ENCODE data around the gene INHBB. TPM values are rescaled to one million over a fixed set of nuclear protein-coding genes. Genes with fewer than 3 reads are reported as not detected.

Gene INHBB
- total RNA-seq, 1 experiment from 2014 or later = 223 TPM

DNA sequence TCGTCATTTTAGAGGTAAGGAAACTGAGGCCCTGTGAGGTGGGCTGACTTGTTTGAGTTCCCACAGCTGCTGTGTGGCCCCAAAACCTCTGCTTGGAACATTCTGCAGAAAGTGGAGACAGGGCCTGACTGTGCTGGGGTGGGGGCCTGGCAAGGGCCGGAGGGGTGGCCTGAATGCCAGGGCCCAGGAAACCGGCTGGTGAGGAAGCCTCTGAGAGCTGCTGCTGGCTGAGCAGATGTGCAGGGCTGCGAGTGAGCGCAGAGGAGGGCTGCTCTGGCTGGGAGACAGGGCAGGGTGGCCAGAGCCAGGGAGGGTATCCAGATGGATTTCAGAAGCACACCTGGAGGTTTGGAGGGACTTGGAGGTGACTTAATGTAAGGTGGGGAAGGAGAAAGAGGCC, 29.9 kb upstream of the INHBB start:
- Histone ChIP-seq H3K27me3 (ENCODE audit: low read length) (no peaks in the 10 kb centered on the region), H3K9ac (ENCODE audit: low read length) (no peak overlapping the region), H3K9me3 (ENCODE audit: low read length) (no peaks in the 10 kb centered on the region), H3K27ac (ENCODE audit: low read length) (no peak overlapping the region), H3F3A (ENCODE audit: low read length, unreplicated experiment) (no peaks in the 10 kb centered on the region), H3K79me2 (ENCODE audit: low read length) (no peaks in the 10 kb centered on the region), H3K9me2 (replicated peaks; ENCODE audit: low read length) (no peaks in the 10 kb centered on the region), H3K36me3 (ENCODE audit: low read depth, low read length) (no peaks in the 10 kb centered on the region), H3K4me3 (ENCODE audit: low read length) (no peak overlapping the region), H3K4me1 (ENCODE audit: insufficient read depth, low read length) (peaks cover 4% of the 10 kb centered on the region; the same call in 1 of the 2 replicates), H4K20me1 (ENCODE audit: low read length) (no peaks in the 10 kb centered on the region), H3K4me2 (ENCODE audit: low read length) (no peak overlapping the region), H2AFZ (ENCODE audit: low read length) (no peak overlapping the region)
- DNase-seq = no peak
- CTCF ChIA-PET = no interaction called here
- ATAC-seq = no peak
- TF ChIP-seq, protein P1, sequence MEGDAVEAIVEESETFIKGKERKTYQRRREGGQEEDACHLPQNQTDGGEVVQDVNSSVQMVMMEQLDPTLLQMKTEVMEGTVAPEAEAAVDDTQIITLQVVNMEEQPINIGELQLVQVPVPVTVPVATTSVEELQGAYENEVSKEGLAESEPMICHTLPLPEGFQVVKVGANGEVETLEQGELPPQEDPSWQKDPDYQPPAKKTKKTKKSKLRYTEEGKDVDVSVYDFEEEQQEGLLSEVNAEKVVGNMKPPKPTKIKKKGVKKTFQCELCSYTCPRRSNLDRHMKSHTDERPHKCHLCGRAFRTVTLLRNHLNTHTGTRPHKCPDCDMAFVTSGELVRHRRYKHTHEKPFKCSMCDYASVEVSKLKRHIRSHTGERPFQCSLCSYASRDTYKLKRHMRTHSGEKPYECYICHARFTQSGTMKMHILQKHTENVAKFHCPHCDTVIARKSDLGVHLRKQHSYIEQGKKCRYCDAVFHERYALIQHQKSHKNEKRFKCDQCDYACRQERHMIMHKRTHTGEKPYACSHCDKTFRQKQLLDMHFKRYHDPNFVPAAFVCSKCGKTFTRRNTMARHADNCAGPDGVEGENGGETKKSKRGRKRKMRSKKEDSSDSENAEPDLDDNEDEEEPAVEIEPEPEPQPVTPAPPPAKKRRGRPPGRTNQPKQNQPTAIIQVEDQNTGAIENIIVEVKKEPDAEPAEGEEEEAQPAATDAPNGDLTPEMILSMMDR (conservative IDR thresholded peaks at IDR 0.05; ENCODE audit: low read depth, low read length) = no peak
- TF ChIP-seq EZH2 (IDR thresholded peaks at IDR 0.05; ENCODE audit: low read length, unreplicated experiment) (no peak), EZH2phosphoT487 (IDR thresholded peaks at IDR 0.05; ENCODE audit: borderline replicate concordance, low read length) (no peak)
- POLR2A ChIA-PET (ENCODE audit: unreplicated experiment) = no interaction called here
- no TSS peak for BruUV-seq (replicated peaks)
- intact Hi-C loops (cut with micrococcal nuclease) = no loop called here

DNA sequence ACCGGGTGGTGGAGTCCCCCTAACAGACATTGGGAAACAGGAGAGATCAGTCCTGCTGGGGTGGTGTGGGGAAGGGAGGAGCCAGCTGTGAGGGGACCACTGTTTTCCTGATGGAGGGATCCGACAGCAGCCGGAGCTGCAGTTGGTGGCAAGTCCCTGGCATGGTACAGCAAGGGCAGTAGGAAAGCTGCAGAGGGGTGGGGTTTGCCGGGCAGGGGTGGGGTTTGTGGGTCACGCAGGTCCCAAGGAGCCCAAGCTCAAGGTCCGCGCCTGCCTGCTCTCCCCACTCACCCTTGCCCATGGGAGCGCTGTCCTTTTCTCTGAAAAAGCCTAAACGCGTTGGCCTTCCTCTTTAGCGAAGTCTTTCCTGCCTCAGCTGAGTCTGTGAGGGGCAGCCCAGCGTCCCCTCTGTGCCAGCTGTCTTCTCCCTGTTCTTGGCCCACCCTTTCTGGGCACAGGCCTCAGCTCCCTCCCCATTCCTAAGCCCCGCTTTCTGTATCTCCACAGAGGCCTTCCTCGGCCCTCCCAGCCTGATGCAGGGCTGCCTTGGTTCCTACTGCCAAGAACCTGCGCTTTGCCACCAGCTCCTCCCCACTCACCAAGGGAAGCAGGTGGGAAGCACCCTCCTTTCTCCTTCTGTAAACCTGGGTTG, 29.3 kb upstream of the INHBB start:
- POLR2A ChIA-PET (ENCODE audit: unreplicated experiment) = no interaction called here
- BruUV-seq (replicated peaks) = no TSS peak
- H4K20me1 ChIP-seq (ENCODE audit: low read length) = no peaks in the 10 kb centered on the region

GRCh38 chr2:120317180-120317533, 28.8 kb upstream of the INHBB start:
- no peak overlapping the region for H3K4me3 ChIP-seq (ENCODE audit: low read length)
- ChIA-PET POLR2A (ENCODE audit: unreplicated experiment) (no interaction called here), CTCF (no interaction called here)
- no peak overlapping the region for H3K9ac ChIP-seq (ENCODE audit: low read length)
- ATAC-seq = no peak
- no peak overlapping the region for H2AFZ ChIP-seq (ENCODE audit: low read length)
- H3K36me3 ChIP-seq (ENCODE audit: low read depth, low read length) = no peaks in the 10 kb centered on the region
- no peaks in the 10 kb centered on the region for H3K27me3 ChIP-seq (ENCODE audit: low read length)
- no peak for DNase-seq
- no peaks in the 10 kb centered on the region for H3K9me3 ChIP-seq (ENCODE audit: low read length)
- no peaks in the 10 kb centered on the region for H3F3A ChIP-seq (ENCODE audit: low read length, unreplicated experiment)
- BruUV-seq (replicated peaks) = no TSS peak
- no peak for TF ChIP-seq EZH2phosphoT487 (IDR thresholded peaks at IDR 0.05; ENCODE audit: borderline replicate concordance, low read length)
- TF ChIP-seq, protein P1 (conservative IDR thresholded peaks at IDR 0.05; ENCODE audit: low read depth, low read length) = no peak
- TF ChIP-seq EZH2 (IDR thresholded peaks at IDR 0.05; ENCODE audit: low read length, unreplicated experiment) = no peak
- H3K79me2 ChIP-seq (ENCODE audit: low read length) = no peaks in the 10 kb centered on the region
- H3K27ac ChIP-seq (ENCODE audit: low read length) = no peak overlapping the region
- H3K4me2 ChIP-seq (ENCODE audit: low read length) = no peak overlapping the region
- no peaks in the 10 kb centered on the region for H3K9me2 ChIP-seq (replicated peaks; ENCODE audit: low read length)
- H4K20me1 ChIP-seq (ENCODE audit: low read length) = no peaks in the 10 kb centered on the region
- H3K4me1 ChIP-seq (ENCODE audit: insufficient read depth, low read length) = peaks cover 4% of the 10 kb centered on the region; the same call in 1 of the 2 replicates
- intact Hi-C loops (cut with micrococcal nuclease) = no loop called here

More for the DNA sequence above, 29.3 kb upstream of the INHBB start:
- H3K4me1 ChIP-seq (ENCODE audit: insufficient read depth, low read length) = peaks cover 4% of the 10 kb centered on the region; the same call in 1 of the 2 replicates
- H3K36me3 ChIP-seq (ENCODE audit: low read depth, low read length) = no peaks in the 10 kb centered on the region
- H3K27ac ChIP-seq (ENCODE audit: low read length) = no peak overlapping the region
- intact Hi-C loops (cut with micrococcal nuclease) = no loop called here
- H3K9me3 ChIP-seq (ENCODE audit: low read length) = no peaks in the 10 kb centered on the region
- H3K4me3 ChIP-seq (ENCODE audit: low read length) = no peak overlapping the region
- H2AFZ ChIP-seq (ENCODE audit: low read length) = no peak overlapping the region
- no peaks in the 10 kb centered on the region for H3F3A ChIP-seq (ENCODE audit: low read length, unreplicated experiment)
- CTCF ChIA-PET = no interaction called here
- no peaks in the 10 kb centered on the region for H3K79me2 ChIP-seq (ENCODE audit: low read length)
- no peak for TF ChIP-seq EZH2phosphoT487 (IDR thresholded peaks at IDR 0.05; ENCODE audit: borderline replicate concordance, low read length)
- TF ChIP-seq, protein P1 (conservative IDR thresholded peaks at IDR 0.05; ENCODE audit: low read depth, low read length) = no peak
- no peak for TF ChIP-seq EZH2 (IDR thresholded peaks at IDR 0.05; ENCODE audit: low read length, unreplicated experiment)
- H3K27me3 ChIP-seq (ENCODE audit: low read length) = no peaks in the 10 kb centered on the region
- no peaks in the 10 kb centered on the region for H3K9me2 ChIP-seq (replicated peaks; ENCODE audit: low read length)
- no peak for ATAC-seq
- no peak overlapping the region for H3K9ac ChIP-seq (ENCODE audit: low read length)
- H3K4me2 ChIP-seq (ENCODE audit: low read length) = no peak overlapping the region
- DNase-seq = no peak
